ENCODE data around the gene KIT. TPM values are rescaled to one million over a fixed set of nuclear protein-coding genes. Genes with fewer than 3 reads are reported as not detected.

KIT gene
- total and polyA plus RNA-seq, 2 of the 13 experiments (the other 11 are each of a cell fraction or from before 2014, with no cell fraction given), result not detected

DNA sequence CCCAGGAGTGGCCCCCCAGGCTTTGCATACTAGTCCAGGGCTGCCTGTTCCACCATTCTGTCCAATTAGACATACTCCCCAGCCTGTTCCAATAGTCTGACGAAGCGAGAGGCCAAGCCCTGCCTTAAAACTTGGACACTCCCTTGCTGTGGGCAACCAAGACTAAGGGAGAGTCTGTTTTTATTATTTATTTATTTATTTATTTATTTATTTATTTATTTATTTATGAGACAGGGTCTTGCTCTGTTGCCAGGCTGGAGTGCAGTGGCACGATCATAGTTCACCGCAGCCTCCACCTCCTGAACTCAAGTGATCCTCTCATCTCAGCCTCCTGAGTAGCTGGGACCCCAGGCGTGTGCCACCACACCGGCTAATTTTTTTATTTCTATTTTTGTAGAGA lies 6.6 kb downstream of the KIT start:
- H3K27ac ChIP-seq (ENCODE audit: extremely low read length, insufficient read depth, low read length), result no peak overlapping the region
- H3K4me2 ChIP-seq (ENCODE audit: low read depth, low read length), result no peak overlapping the region
- H3K4me1 ChIP-seq (ENCODE audit: insufficient read depth, low read length), result peaks cover 2% of the 10 kb centered on the region
- no peak overlapping the region for H2AFZ ChIP-seq (ENCODE audit: low read length)
- no peak for ATAC-seq
- no peaks in the 10 kb centered on the region for H4K20me1 ChIP-seq (ENCODE audit: insufficient read depth, low read length)
- no peak overlapping the region for H3K9ac ChIP-seq (ENCODE audit: insufficient read depth, low read depth, low read length)
- H3K4me3 ChIP-seq (replicated peaks in 1 of 3; ENCODE audit: insufficient read depth in 1 of 3, low read depth in 2 of 3, low read length in 3 of 3), result no peak overlapping the region
- no peak for FAIRE-seq
- intact Hi-C loops (cut with micrococcal nuclease; ENCODE audit: unreplicated experiment) (no loop called here), in situ Hi-C loops (cut with HindIII; ENCODE audit: extremely low pct_ligation_motif_present, low pct_unique_long_range_greater_than_20kb) (no loop called here)
- WGBS (ENCODE audit: low lambda C conversion rate), result 36% methylated on average over 6 of the region's 6 CpGs
- H3K79me2 ChIP-seq (ENCODE audit: insufficient read depth, low read length), result no peaks in the 10 kb centered on the region
- ChIA-PET POLR2A (no interaction called here), CTCF (ENCODE audit: low intra/inter-chr PET ratio, low total read pairs) (no interaction called here)
- peaks cover 0 to 32% of the 10 kb centered on the region in 2 experiments; a peak in 3 of 5 replicates for H3K27me3 ChIP-seq (ENCODE audit: control insufficient read depth in 1 of 2, insufficient read depth in 2 of 2, low read length in 2 of 2)
- H3K36me3 ChIP-seq (replicated peaks in 1 of 2; ENCODE audit: control insufficient read depth in 1 of 2, insufficient read depth in 2 of 2, low read length in 2 of 2), result no peaks in the 10 kb centered on the region
- no peaks in the 10 kb centered on the region for H3K9me3 ChIP-seq (ENCODE audit: low read length)
- no peak for DNase-seq (ENCODE audit: low spot score)
- no TSS peak for BruUV-seq (replicated peaks)
- TF ChIP-seq IKZF5 (CRISPR knock-in tag; IDR thresholded peaks at IDR 0.05) (no peak), RELA (CRISPR knock-in tag; IDR thresholded peaks at IDR 0.05) (no peak), ZNF513 (CRISPR knock-in tag; conservative IDR thresholded peaks at IDR 0.05) (no peak), THRA (CRISPR knock-in tag; IDR thresholded peaks at IDR 0.05; ENCODE audit: borderline replicate concordance) (no peak), ZSCAN20 (CRISPR knock-in tag; IDR thresholded peaks at IDR 0.05; ENCODE audit: borderline replicate concordance) (no peak), ZNF296 (CRISPR knock-in tag; conservative IDR thresholded peaks at IDR 0.05) (no peak), NFATC3 (CRISPR knock-in tag; IDR thresholded peaks at IDR 0.05) (no peak), ZGPAT (CRISPR knock-in tag; IDR thresholded peaks at IDR 0.05) (no peak), HNRNPL (IDR thresholded peaks at IDR 0.05; ENCODE audit: low read depth, low read length) (no peak), ZFP36L1 (CRISPR knock-in tag; IDR thresholded peaks at IDR 0.05) (no peak), IKZF4 (CRISPR knock-in tag; IDR thresholded peaks at IDR 0.05; ENCODE audit: borderline replicate concordance, low read depth, not compliant biosample characterization) (no peak)
- TF ChIP-seq, protein P1, sequence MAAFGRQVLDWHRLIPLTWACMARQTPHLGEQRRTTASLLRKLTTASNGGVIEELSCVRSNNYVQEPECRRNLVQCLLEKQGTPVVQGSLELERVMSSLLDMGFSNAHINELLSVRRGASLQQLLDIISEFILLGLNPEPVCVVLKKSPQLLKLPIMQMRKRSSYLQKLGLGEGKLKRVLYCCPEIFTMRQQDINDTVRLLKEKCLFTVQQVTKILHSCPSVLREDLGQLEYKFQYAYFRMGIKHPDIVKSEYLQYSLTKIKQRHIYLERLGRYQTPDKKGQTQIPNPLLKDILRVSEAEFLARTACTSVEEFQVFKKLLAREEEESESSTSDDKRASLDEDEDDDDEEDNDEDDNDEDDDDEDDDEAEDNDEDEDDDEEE (CRISPR knock-in tag; IDR thresholded peaks at IDR 0.05), result no peak

Measured in HepG2 (cell line).